Endothelial cell of umbilical vein (primary cell): ENCODE data around the gene TTC21B. TPM values are rescaled to one million over a fixed set of nuclear protein-coding genes. Genes with fewer than 3 reads are reported as not detected.

ENCODE experiments used
- BruUV-seq: library from RNA; stranded (reverse); fragments of 400-500 nt; replicated peaks from 2 replicates; lab custom pipeline; 2021; lab: Mats Ljungman, UMichigan
- CTCF ChIA-PET: fragments of 300-600, 350-600 bp; sonication (Branson Sonifier 250); formaldehyde crosslinking; loops from one replicate; lab custom pipeline; 2021; ENCODE audit warnings: antibody characterized with exemption, inconsistent platforms; lab: Charles Lee
- POLR2A ChIA-PET: fragments of 300-600, 350-600 bp; sonication (Branson Sonifier 250); formaldehyde crosslinking; loops from one replicate; lab custom pipeline; 2021; ENCODE audit warnings: antibody characterized with exemption, inconsistent platforms; lab: Charles Lee
- DNase-seq: peaks from one replicate; pipeline ENCODE4 v3.0.0-alpha.2; 2011; ENCODE audit warnings: low read depth, low spot score
- FAIRE-seq: peaks from 2 replicates; lab custom pipeline; 2011; peaks lifted over from hg19 to GRCh38; lab: Jason Lieb, UNC
- H2AFZ ChIP-seq: 2 replicates; pipeline ENCODE4 v1.6.0; 2012; ENCODE audit warnings: low read depth, low read length, control low read depth, inconsistent platforms
- H3K27ac ChIP-seq: 2 replicates; pipeline ENCODE4 v1.5.1; 2011; ENCODE audit warnings: low read depth, mild to moderate bottlenecking, control low read depth, low read length, moderate library complexity; ENCODE audit not compliant: insufficient read depth
- H3K27me3 ChIP-seq, 2 experiments: 2 replicates each; pipeline versions ENCODE4 v1.6.0 to v1.6.1; 2011; ENCODE audit warnings: low read length in 2 of 2, mixed read lengths in 1 of 2; ENCODE audit not compliant: control insufficient read depth in 2 of 2, insufficient read depth in 2 of 2
- H3K36me3 ChIP-seq, 2 experiments: 2 replicates in 1 of 2; 3 replicates in 1 of 2; pipeline ENCODE4 v1.5.1; 2011; ENCODE audit warnings: low read length in 2 of 2, mild to moderate bottlenecking in 1 of 2, moderate library complexity in 1 of 2; ENCODE audit not compliant: control insufficient read depth in 2 of 2, insufficient read depth in 2 of 2; ENCODE audit errors: extremely low read depth in 1 of 2
- H3K4me1 ChIP-seq: 3 replicates; pipeline ENCODE4 v1.5.1; 2011; ENCODE audit warnings: mild to moderate bottlenecking, low read length; ENCODE audit not compliant: control insufficient read depth, insufficient read depth; ENCODE audit errors: extremely low read depth
- H3K4me2 ChIP-seq: 2 replicates; pipeline ENCODE4 v1.6.1; 2011; ENCODE audit warnings: low read length, control low read depth, mixed read lengths; ENCODE audit not compliant: insufficient read depth
- H3K4me3 ChIP-seq, 3 experiments: fragments of 200-600 bp in 1 of 3; sonication (generic), shearing (Covaris generic) in 1 of 3; replicated peaks in 1 of 3; 2 replicates each; pipeline ENCODE4 v1.5.1; 2011 to 2016; ENCODE audit warnings: control low read depth in 3 of 3, low read length in 3 of 3, mild to moderate bottlenecking in 2 of 3, inconsistent platforms in 1 of 3, low read depth in 1 of 3, moderate library complexity in 1 of 3; ENCODE audit not compliant: insufficient read depth in 1 of 3
- H3K79me2 ChIP-seq: 2 replicates; pipeline ENCODE4 v1.6.0; 2012; ENCODE audit warnings: low read length, inconsistent platforms; ENCODE audit not compliant: control insufficient read depth, insufficient read depth
- H3K9ac ChIP-seq: replicated peaks from 2 replicates; pipeline ENCODE3; 2011; ENCODE audit warnings: low read length, control low read depth; ENCODE audit not compliant: insufficient read depth; ENCODE audit errors: extremely low read depth
- H3K9me1 ChIP-seq: replicated peaks from 3 replicates; pipeline ENCODE4 v1.6.0; 2011; ENCODE audit warnings: mild to moderate bottlenecking, low read length; ENCODE audit not compliant: control insufficient read depth, insufficient read depth; ENCODE audit errors: extremely low read depth
- H3K9me3 ChIP-seq: replicated peaks from 2 replicates; pipeline ENCODE4 v1.5.1; 2012; ENCODE audit warnings: low read length, inconsistent platforms; ENCODE audit not compliant: control insufficient read depth, insufficient read depth
- H4K20me1 ChIP-seq: replicated peaks from 2 replicates; pipeline ENCODE3; 2011; ENCODE audit warnings: mild to moderate bottlenecking, low read length; ENCODE audit not compliant: control insufficient read depth, insufficient read depth; ENCODE audit errors: extremely low read depth
- EZH2 ChIP-seq: IDR thresholded peaks from 2 replicates; pipeline ENCODE4 v1.6.1; 2012; ENCODE audit warnings: borderline replicate concordance, low read depth, mild to moderate bottlenecking, moderate library complexity, low read length, inconsistent platforms; ENCODE audit not compliant: severe bottlenecking
- FOS ChIP-seq: IDR thresholded peaks from 2 replicates; pipeline ENCODE4 v1.6.1; 2011; ENCODE audit warnings: mild to moderate bottlenecking, low read length, moderate library complexity, borderline replicate concordance; ENCODE audit not compliant: insufficient read depth
- GATA2 ChIP-seq: IDR thresholded peaks from 2 replicates; pipeline ENCODE4 v1.7.0; 2011; ENCODE audit warnings: low read depth, mild to moderate bottlenecking, moderate library complexity, mixed read lengths, low read length; ENCODE audit not compliant: insufficient read length, insufficient read depth
- JUN ChIP-seq: IDR thresholded peaks from 2 replicates; pipeline ENCODE4 v1.6.1; 2011; ENCODE audit warnings: borderline replicate concordance, low read depth; ENCODE audit not compliant: insufficient read length, insufficient read depth
- MYC ChIP-seq: IDR thresholded peaks from one replicate; pipeline ENCODE4 v1.6.1; 2011; ENCODE audit warnings: mild to moderate bottlenecking, low read depth, low read length
- POLR2A ChIP-seq: IDR thresholded peaks from 2 replicates; pipeline ENCODE4 v1.6.1; 2012; ENCODE audit warnings: low read depth, mild to moderate bottlenecking, control low read depth, low read length
- POLR2AphosphoS5 ChIP-seq: IDR thresholded peaks from 2 replicates; pipeline ENCODE4 v1.6.1; 2012; ENCODE audit warnings: low read depth, mild to moderate bottlenecking, control low read depth, low read length, moderate library complexity; ENCODE audit not compliant: insufficient read depth
- dilution Hi-C: fragments of 300-500 bp; cut with MboI; formaldehyde crosslinking; loops from one replicate; pipeline ENCODE4 v1.15.0; 2019; ENCODE audit warnings: low sequenced_read_pairs; ENCODE audit not compliant: extremely low pct_ligation_motif_present
- intact Hi-C: fragments of 100-400 bp; cut with micrococcal nuclease; formaldehyde crosslinking; loops from one replicate; pipeline ENCODE4 v1.10.0; 2022
- polyA plus RNA-seq, 4 experiments: library from polyadenylated mRNA; depleted of rRNA in 3 of 4; stranded (reverse) in 3 of 4; unstranded in 1 of 4; fragments of >200 nt; gene quantifications; 2 replicates each; pipeline versions ENCODE4 v1.2.1 to v1.2.3, GENCODE V29; 2011 to 2012; ENCODE audit warnings: missing spikeins in 1 of 4
- total RNA-seq: library from RNA; stranded (reverse); gene quantifications from 2 replicates; pipeline ENCODE4 v1.2.3, GENCODE V29; 2021
- TF ChIP-seq, protein P1 (sequence below), 2 donors: IDR thresholded peaks; 1 replicate in 1 of 2; 2 replicates in 1 of 2; pipeline ENCODE4 v1.5.1; 2011; ENCODE audit warnings: low read length in 2 of 2, mild to moderate bottlenecking in 2 of 2, moderate library complexity in 2 of 2, control low read depth in 1 of 2, inconsistent platforms in 1 of 2, low read depth in 1 of 2; ENCODE audit not compliant: insufficient read depth in 1 of 2; ENCODE audit errors: extremely low read depth in 1 of 2
- TF ChIP-seq, protein P2 (sequence below): IDR thresholded peaks from 2 replicates; pipeline ENCODE4 v1.6.1; 2011; ENCODE audit not compliant: insufficient read depth, insufficient read length

The TTC21B gene
- total and polyA plus RNA-seq, 2 donors (not counting 3 experiments of a cell fraction or from before 2014, with no cell fraction given): 8.0 to 21.9 TPM

DNA sequence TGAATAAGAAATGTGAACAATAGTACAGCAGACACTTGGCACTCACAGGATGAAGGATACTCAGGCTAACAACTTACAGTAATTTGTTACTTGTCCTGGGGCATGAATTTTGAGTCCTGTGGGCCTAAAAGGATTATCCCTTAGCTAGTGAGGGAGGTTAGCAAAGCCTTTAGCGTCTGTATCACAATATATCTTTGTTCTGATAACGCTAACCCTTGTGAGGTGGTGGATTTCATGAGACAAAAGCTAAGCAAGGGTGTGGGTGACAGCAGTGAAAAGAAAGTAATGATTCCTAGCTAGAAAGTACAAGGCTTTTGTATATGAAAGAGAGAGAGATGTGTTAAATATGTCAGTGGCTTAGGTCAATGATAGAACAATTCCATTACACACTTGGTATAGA lies 46.8 kb upstream of the TTC21B start:
- no peak for FAIRE-seq
- ChIA-PET CTCF (interaction anchor here (1.3 to 1.5 kb wide), 2 partner anchors 10 to 15 kb away, joined by 4 to 5 read pairs; no protein-coding TSS in a partner anchor), POLR2A (no interaction called here)
- Histone ChIP-seq H3K4me2 (no peak overlapping the region), H3K27me3 (no peaks in the 10 kb centered on the region), H3K9me1 (no peaks in the 10 kb centered on the region), H3K36me3 (no peaks in the 10 kb centered on the region), H4K20me1 (no peaks in the 10 kb centered on the region), H3K27ac (no peak overlapping the region), H3K9ac (no peak overlapping the region), H3K4me3 (no peak overlapping the region), H3K4me1 (no peaks in the 10 kb centered on the region), H2AFZ (no peak overlapping the region), H3K9me3 (no peaks in the 10 kb centered on the region), H3K79me2 (no peaks in the 10 kb centered on the region)
- dilution Hi-C loops: no loop called here
- BruUV-seq: no TSS peak
- no peak for DNase-seq
- no peak for TF ChIP-seq MYC
- TF ChIP-seq, protein P1, sequence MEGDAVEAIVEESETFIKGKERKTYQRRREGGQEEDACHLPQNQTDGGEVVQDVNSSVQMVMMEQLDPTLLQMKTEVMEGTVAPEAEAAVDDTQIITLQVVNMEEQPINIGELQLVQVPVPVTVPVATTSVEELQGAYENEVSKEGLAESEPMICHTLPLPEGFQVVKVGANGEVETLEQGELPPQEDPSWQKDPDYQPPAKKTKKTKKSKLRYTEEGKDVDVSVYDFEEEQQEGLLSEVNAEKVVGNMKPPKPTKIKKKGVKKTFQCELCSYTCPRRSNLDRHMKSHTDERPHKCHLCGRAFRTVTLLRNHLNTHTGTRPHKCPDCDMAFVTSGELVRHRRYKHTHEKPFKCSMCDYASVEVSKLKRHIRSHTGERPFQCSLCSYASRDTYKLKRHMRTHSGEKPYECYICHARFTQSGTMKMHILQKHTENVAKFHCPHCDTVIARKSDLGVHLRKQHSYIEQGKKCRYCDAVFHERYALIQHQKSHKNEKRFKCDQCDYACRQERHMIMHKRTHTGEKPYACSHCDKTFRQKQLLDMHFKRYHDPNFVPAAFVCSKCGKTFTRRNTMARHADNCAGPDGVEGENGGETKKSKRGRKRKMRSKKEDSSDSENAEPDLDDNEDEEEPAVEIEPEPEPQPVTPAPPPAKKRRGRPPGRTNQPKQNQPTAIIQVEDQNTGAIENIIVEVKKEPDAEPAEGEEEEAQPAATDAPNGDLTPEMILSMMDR (IDR thresholded peaks at IDR 0.05; ENCODE audit: extremely low read depth in 1 of 2, insufficient read depth in 1 of 2, low read depth in 1 of 2, low read length in 2 of 2): no peak
- TF ChIP-seq, protein P2, sequence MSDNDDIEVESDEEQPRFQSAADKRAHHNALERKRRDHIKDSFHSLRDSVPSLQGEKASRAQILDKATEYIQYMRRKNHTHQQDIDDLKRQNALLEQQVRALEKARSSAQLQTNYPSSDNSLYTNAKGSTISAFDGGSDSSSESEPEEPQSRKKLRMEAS: no peak
- no peak for TF ChIP-seq POLR2AphosphoS5
- TF ChIP-seq FOS: no peak
- no peak for TF ChIP-seq GATA2
- TF ChIP-seq POLR2A: no peak
- TF ChIP-seq JUN: no peak
- no peak for TF ChIP-seq EZH2
- intact Hi-C loops: no loop called here
